ENCODE measurements around the gene IVD. TPM values are rescaled to one million over a fixed set of nuclear protein-coding genes. Genes with fewer than 3 reads are reported as not detected.

IVD gene
- total and polyA plus RNA-seq, 9 of the 15 experiments (the other 6 are each of a cell fraction or from before 2014, with no cell fraction given) = 0.15 to 4.5 (median 2.4) TPM

- H3K9me1 ChIP-seq (ENCODE audit: control insufficient read depth, insufficient read depth, low read length) = no peaks in the 10 kb centered on the region
- H3K4me2 ChIP-seq (ENCODE audit: insufficient read depth, low read length) = no peak overlapping the region
- BruUV-seq (replicated peaks) = no TSS peak
- no peak overlapping the region; a peak in 1 of 4 replicates for H3K9ac ChIP-seq (ENCODE audit: insufficient read depth in 1 of 2, low read depth in 2 of 2, low read length in 2 of 2)
- no peak overlapping the region for H2AFZ ChIP-seq (ENCODE audit: low read depth, low read length)
- no peak overlapping the region for H3K4me3 ChIP-seq
- H3K4me1 ChIP-seq (replicated peaks in 1 of 2; ENCODE audit: control insufficient read depth in 2 of 2, insufficient read depth in 2 of 2, low read length in 2 of 2) = no peaks in the 10 kb centered on the region
- no peaks in the 10 kb centered on the region for H3K27me3 ChIP-seq (ENCODE audit: control insufficient read depth in 2 of 2, insufficient read depth in 2 of 2, low read length in 2 of 2)
- ATAC-seq (no peak), DNase-seq (ENCODE audit: extremely low read depth in 1 of 4, low spot score in 3 of 4) (no peak), FAIRE-seq (no peak)
- POLR2A ChIA-PET = interaction anchor here (1.1 kb wide), 1 partner anchor 20 kb away, joined by 4 read pairs; no protein-coding TSS in a partner anchor
- no peaks in the 10 kb centered on the region for H4K20me1 ChIP-seq (replicated peaks; ENCODE audit: control insufficient read depth, insufficient read depth, low read length)
- TF ChIP-seq FOXJ3 (CRISPR knock-in tag; IDR thresholded peaks at IDR 0.05) = no peak
- peak; percentile 42 for TF ChIP-seq REST (IDR thresholded peaks at IDR 0.05; ENCODE audit: borderline replicate concordance)
- no peak for TF ChIP-seq REST (CRISPR knock-in tag; IDR thresholded peaks at IDR 0.05; ENCODE audit: low read depth)
- in situ Hi-C loops (cut with MboI) (no loop called here), intact Hi-C loops (cut with micrococcal nuclease) (no loop called here)
- WGBS (ENCODE audit: insufficient coverage, low coverage, missing lambda C conversion rate) = 48% methylated on average over 9 of the region's 9 CpGs
- no peak overlapping the region for H3K27ac ChIP-seq (ENCODE audit: extremely low read depth, low read depth, low read length)
- H3K79me2 ChIP-seq (ENCODE audit: control insufficient read depth, insufficient read depth, low read length) = no peaks in the 10 kb centered on the region
- H3K9me3 ChIP-seq (replicated peaks; ENCODE audit: control insufficient read depth, insufficient read depth, low read depth, low read length) = no peaks in the 10 kb centered on the region
- 0 out of 3 replicates have a peak, but pooled peaks cover 3% of the 10 kb centered on the region for H3K36me3 ChIP-seq (ENCODE audit: control insufficient read depth, insufficient read depth, low read length)
- CTCF ChIA-PET (ENCODE audit: low intra/inter-chr PET ratio) = no interaction called here
Observed at GRCh38 chr15:40413036-40413435, 7.4 kb downstream of the IVD start.
